Fibroblast of the aortic adventitia (primary cell): ENCODE results near the gene ANAPC4. TPM values are rescaled to one million over a fixed set of nuclear protein-coding genes. Genes with fewer than 3 reads are reported as not detected.
A peak's percentile ranks its signal among the peaks of the same experiment; 100 is the strongest.
"Not testable (repeated sequence)": the region's sequence is repeated elsewhere in the genome, so short reads cannot be mapped to it uniquely, and the experiment has no call there.

Experiments used
- DNase-seq: peaks from one replicate; pipeline ENCODE4 v3.0.0-alpha.2; 2010; ENCODE audit warnings: low read depth
- H3K4me3 ChIP-seq: 2 replicates; pipeline ENCODE4 v1.5.1; 2011; ENCODE audit warnings: low read depth, mild to moderate bottlenecking, control low read depth, low read length, moderate library complexity
- total RNA-seq: library from RNA; depleted of rRNA; stranded (reverse); fragments of >200 nt; gene quantifications from 2 replicates; pipeline ENCODE4 v1.2.3, GENCODE V29; 2012; ENCODE audit warnings: low replicate concordance
- TF ChIP-seq, protein P1 (sequence below): IDR thresholded peaks from 2 replicates; pipeline ENCODE4 v1.5.1; 2011; ENCODE audit warnings: mild to moderate bottlenecking, low read length, control low read depth, inconsistent platforms; ENCODE audit not compliant: insufficient read depth

The ANAPC4 gene
- total RNA-seq, 1 donor = 35.2 TPM

DNA sequence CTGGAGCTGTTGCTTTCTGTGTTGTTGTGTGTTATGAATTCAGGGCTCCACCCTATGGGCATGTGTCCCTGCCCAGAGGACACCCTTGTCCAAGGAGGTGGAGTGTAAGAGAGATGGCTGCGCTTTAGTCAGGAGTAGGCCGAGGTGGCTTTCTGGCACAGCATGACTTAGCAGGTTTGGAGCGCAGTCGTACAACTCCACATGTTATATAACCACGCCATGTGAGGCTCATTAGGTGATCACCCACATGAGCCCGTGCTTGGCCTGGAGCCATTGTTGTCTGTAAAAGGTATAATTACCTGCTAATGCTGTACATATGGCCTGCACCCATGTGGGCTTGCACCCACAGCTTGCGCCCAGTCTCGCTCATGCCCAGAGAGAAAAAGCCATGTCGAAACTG is 15.8 kb upstream of the ANAPC4 start:
- TF ChIP-seq, protein P1, sequence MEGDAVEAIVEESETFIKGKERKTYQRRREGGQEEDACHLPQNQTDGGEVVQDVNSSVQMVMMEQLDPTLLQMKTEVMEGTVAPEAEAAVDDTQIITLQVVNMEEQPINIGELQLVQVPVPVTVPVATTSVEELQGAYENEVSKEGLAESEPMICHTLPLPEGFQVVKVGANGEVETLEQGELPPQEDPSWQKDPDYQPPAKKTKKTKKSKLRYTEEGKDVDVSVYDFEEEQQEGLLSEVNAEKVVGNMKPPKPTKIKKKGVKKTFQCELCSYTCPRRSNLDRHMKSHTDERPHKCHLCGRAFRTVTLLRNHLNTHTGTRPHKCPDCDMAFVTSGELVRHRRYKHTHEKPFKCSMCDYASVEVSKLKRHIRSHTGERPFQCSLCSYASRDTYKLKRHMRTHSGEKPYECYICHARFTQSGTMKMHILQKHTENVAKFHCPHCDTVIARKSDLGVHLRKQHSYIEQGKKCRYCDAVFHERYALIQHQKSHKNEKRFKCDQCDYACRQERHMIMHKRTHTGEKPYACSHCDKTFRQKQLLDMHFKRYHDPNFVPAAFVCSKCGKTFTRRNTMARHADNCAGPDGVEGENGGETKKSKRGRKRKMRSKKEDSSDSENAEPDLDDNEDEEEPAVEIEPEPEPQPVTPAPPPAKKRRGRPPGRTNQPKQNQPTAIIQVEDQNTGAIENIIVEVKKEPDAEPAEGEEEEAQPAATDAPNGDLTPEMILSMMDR = no peak
- no peak for DNase-seq
- no peak overlapping the region for H3K4me3 ChIP-seq

DNA sequence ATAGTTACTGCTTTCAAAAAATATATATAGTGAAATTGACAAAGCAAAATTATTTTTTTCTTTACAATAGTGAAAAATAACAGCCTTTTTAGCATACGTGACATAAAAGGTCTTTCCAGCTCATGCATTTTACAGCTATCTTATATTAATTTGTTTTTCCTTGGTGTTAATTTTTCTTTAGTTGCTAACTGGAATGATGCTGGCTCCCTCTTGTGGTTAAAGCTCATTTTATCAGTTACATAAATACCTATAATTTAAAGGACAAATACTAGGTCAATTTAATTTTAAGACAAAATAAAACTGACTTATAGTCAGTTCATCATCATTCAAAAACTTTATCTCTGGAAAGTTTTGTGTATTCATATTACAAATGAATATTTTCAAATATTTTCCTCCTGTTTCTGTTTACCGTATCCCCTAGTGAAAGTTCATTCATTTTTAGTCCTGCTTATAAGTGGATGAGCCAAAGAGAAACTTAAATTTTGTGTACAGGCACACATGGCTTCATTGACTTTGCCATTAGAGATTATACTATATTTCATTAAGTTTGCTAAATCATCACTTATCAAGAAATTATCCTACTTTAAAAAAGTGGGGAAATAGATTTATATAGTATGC is 9.9 kb upstream of the ANAPC4 start:
- peak; percentile 75 for DNase-seq
- H3K4me3 ChIP-seq = no peak overlapping the region
- TF ChIP-seq, protein P1 = peak; percentile 63

DNA sequence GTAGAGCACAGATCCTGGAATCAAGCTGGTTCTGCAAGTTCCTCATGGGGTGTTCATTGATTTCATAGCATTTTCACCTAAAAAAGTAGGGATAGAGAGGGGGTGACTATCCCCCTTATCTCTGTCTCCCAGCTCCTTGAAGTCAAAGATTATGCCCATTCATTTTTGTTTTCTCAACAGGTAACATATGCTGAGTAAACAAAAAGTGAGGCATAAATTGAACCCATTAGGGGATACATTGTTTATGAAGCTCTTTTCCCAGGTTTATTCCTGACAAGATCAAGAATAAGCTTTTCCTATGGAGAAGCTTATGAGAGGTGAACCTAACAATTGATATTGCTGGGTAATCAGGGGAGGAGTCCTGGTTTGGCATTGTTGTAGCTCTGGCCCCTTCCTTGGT is 9.2 kb upstream of the ANAPC4 start:
- TF ChIP-seq, protein P1 = no peak
- DNase-seq = no peak
- H3K4me3 ChIP-seq = no peak overlapping the region

DNA sequence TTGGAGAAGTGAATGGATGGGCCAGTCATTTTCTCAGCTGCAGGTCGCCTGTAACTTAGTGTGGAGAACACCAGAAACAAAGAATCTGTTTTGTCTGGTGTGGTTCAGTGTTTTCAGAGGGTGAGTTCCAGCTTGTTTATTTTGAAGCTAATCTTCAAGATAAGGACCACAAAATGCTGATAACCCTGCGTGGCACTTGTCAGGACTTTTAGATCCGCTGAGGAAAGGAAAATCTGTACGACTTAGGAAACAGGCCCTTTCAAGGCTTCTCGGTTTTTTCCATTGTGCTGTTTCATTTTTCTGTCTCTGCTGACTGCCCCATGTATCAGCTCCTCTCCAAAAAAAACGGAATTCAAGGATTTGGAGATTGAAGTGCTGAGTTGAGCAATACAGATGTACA is 8.7 kb upstream of the ANAPC4 start:
- TF ChIP-seq, protein P1 = no peak
- H3K4me3 ChIP-seq = no peak overlapping the region
- no peak for DNase-seq

DNA sequence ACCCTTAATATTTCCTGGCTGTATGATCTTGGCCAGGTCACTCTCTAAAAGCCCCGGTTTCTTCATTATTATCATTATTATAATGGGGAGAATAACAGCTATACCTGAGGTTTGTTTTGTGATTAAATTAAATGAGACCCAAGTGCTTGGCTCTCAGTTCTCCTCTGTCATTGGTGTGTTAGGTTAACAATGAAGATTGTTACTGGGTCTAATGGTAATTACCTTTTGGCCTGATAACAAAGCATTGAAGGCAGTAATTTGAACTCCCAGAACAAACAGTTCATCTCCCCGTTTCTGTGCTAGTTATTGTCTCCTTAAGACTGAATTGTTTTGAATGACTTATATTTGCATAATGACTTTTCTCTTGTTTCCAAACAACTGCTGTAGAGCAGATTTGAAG is 6.8 kb upstream of the ANAPC4 start:
- DNase-seq = no peak
- TF ChIP-seq, protein P1 = no peak
- H3K4me3 ChIP-seq = no peak overlapping the region

DNA sequence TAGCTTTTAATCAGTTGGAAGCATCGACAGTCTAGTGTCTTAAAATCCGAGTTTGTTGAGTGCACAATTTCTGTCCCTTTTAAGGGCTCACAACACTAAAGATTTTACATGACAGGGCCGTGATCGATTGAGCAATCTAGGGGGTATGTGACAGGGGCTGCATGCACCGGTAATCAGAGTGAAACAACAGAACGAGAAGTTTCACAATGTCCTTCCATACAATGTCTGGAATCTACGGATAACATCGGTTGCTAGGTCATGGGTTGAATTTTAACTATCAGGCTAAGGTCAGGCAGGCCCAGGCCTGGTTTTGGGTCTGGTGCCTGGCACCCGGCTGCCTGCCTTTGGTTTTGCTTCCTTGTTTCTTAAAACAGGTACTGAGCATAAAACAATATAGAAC is 4.5 kb upstream of the ANAPC4 start:
- not testable (repeated sequence) for H3K4me3 ChIP-seq, DNase-seq

DNA sequence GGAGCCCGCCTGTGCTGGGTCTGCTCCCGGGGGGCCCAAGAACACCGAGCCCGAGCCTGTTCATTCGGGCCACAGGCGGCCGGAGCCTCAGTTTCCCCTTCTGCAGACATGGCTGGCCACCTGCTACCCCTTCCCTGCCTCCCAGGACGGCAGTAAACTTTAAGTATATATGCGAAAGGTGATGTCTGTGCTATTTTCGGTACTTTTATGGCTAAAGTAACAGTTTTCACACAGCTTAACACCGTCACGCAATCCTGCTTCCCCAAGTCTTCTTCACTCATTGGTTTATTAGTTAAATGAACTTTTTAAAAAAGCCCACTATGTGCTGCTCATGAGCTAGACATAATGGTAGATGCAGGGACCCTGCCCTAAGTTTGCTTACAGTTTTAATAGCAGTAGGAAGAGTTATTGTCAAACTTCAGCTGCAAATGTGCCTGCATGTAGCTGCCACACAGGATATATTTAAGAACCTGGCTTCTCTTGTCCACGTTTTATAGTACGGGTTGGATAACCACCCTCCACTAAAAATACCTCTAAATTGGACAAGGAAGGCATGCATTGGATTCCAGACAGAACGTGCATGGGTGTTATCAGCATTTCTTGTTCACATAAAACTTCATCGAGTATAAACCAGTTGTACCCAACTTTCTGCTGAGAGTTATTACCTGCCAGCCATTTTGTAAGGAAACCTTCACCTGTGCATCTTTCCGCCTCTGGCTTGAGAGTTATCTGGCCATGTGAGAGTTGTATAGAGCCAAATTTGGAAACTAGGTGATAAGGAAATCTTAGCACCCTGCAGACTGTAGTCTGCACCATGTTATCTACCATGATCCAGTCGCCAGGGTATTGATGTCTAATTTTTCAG is 741 bp downstream of the ANAPC4 start:
- peak; percentile 16 for DNase-seq
- peak overlapping the region; percentile 93 for H3K4me3 ChIP-seq
- TF ChIP-seq, protein P1 = no peak
